CD14-positive monocyte (primary cell): ENCODE results near the gene GALNS. TPM values are rescaled to one million over a fixed set of nuclear protein-coding genes. Genes with fewer than 3 reads are reported as not detected.

ENCODE experiments used
- DNase-seq, 3 donors: peaks; one replicate each; pipeline ENCODE4 v3.0.0-alpha.2; 2011 to 2022
- H2AFZ ChIP-seq: 2 replicates; pipeline ENCODE4 v1.6.0; 2012; ENCODE audit warnings: mild to moderate bottlenecking, low read depth, low read length, inconsistent platforms; ENCODE audit not compliant: insufficient read depth, poor library complexity, severe bottlenecking
- H3K27ac ChIP-seq, 2 donors: 1 replicate in 1 of 2; 2 replicates in 1 of 2; pipeline ENCODE4 v1.5.1; 2012 to 2013; ENCODE audit warnings: low read length in 2 of 2, control low read depth in 1 of 2, inconsistent platforms in 1 of 2, low read depth in 1 of 2, mild to moderate bottlenecking in 1 of 2
- H3K27me3 ChIP-seq, 2 donors: one replicate each; pipeline versions ENCODE4 v1.6.0 to v1.6.1; 2011 to 2013; ENCODE audit warnings: low read length in 2 of 2; ENCODE audit not compliant: control insufficient read depth in 2 of 2, insufficient read depth in 2 of 2
- H3K36me3 ChIP-seq, 2 donors: replicated peaks in 1 of 2; 1 replicate in 1 of 2; 2 replicates in 1 of 2; pipeline versions ENCODE4 v1.5.1 to v1.6.1; 2012 to 2013; ENCODE audit warnings: low read length in 2 of 2, control low read depth in 1 of 2, inconsistent platforms in 1 of 2, mild to moderate bottlenecking in 1 of 2; ENCODE audit not compliant: insufficient read depth in 2 of 2, control insufficient read depth in 1 of 2
- H3K4me1 ChIP-seq, 2 donors: 1 replicate in 1 of 2; 2 replicates in 1 of 2; pipeline versions ENCODE4 v1.5.1 to v1.6.1; 2012 to 2013; ENCODE audit warnings: low read length in 2 of 2, control low read depth in 1 of 2, inconsistent platforms in 1 of 2, mild to moderate bottlenecking in 1 of 2, moderate library complexity in 1 of 2; ENCODE audit not compliant: insufficient read depth in 2 of 2, control insufficient read depth in 1 of 2
- H3K4me2 ChIP-seq: replicated peaks from 2 replicates; pipeline ENCODE3; 2012; ENCODE audit warnings: low read length, moderate library complexity, mild to moderate bottlenecking; ENCODE audit not compliant: poor library complexity, severe bottlenecking; ENCODE audit errors: extremely low read depth
- H3K4me3 ChIP-seq, 3 experiments: fragments of 200-600 bp in 1 of 3; sonication (generic) in 1 of 3; replicated peaks in 1 of 3; 1 replicate in 2 of 3; 2 replicates in 1 of 3; pipeline ENCODE4 v1.5.1; 2011 to 2013; ENCODE audit warnings: low read length in 3 of 3, mild to moderate bottlenecking in 3 of 3, control low read depth in 2 of 3, low read depth in 2 of 3, inconsistent platforms in 1 of 3, moderate library complexity in 1 of 3
- H3K79me2 ChIP-seq: 2 replicates; pipeline ENCODE4 v1.6.0; 2012; ENCODE audit warnings: mild to moderate bottlenecking, control low read depth, inconsistent platforms, low read length, moderate library complexity; ENCODE audit not compliant: insufficient read depth
- H3K9ac ChIP-seq: 2 replicates; pipeline ENCODE4 v1.6.0; 2017; ENCODE audit warnings: low read length, mild to moderate bottlenecking; ENCODE audit not compliant: insufficient read depth, poor library complexity, severe bottlenecking
- H3K9me3 ChIP-seq, 2 donors: replicated peaks in 1 of 2; 1 replicate in 1 of 2; 2 replicates in 1 of 2; pipeline versions ENCODE4 v1.5.1 to v1.6.1; 2012 to 2013; ENCODE audit warnings: low read length in 2 of 2, control low read depth in 1 of 2; ENCODE audit not compliant: control insufficient read depth in 1 of 2, insufficient read depth in 1 of 2
- H4K20me1 ChIP-seq: 2 replicates; pipeline ENCODE4 v1.6.0; 2012; ENCODE audit warnings: mild to moderate bottlenecking, low read length, control low read depth, moderate library complexity; ENCODE audit not compliant: insufficient read depth
- H3K27ac Mint-ChIP-seq, 7 donors: one replicate each; pipeline ENCODE4 v1.8.0; 2020; ENCODE audit warnings: mild to moderate bottlenecking in 7 of 7, mixed read lengths in 7 of 7, moderate library complexity in 6 of 7, inconsistent platforms in 2 of 7
- H3K27me3 Mint-ChIP-seq, 3 donors: one replicate each; pipeline ENCODE4 v1.8.0; 2021 to 2022; ENCODE audit warnings: low read depth in 3 of 3, mild to moderate bottlenecking in 3 of 3, mixed read lengths in 3 of 3, moderate library complexity in 3 of 3, inconsistent platforms in 1 of 3
- H3K36me3 Mint-ChIP-seq, 2 donors: one replicate each; pipeline ENCODE4 v1.8.0; 2020; ENCODE audit warnings: mixed read lengths in 2 of 2, inconsistent platforms in 1 of 2, mild to moderate bottlenecking in 1 of 2
- H3K4me1 Mint-ChIP-seq: one replicate; pipeline ENCODE4 v1.8.0; 2020; ENCODE audit warnings: mild to moderate bottlenecking, mixed read lengths
- H3K4me3 Mint-ChIP-seq, 2 donors: one replicate each; pipeline ENCODE4 v1.8.0; 2020; ENCODE audit warnings: mild to moderate bottlenecking in 2 of 2, mixed read lengths in 2 of 2, moderate library complexity in 1 of 2
- H3K9me3 Mint-ChIP-seq, 7 donors: one replicate each; pipeline ENCODE4 v1.8.0; 2020 to 2022; ENCODE audit warnings: mixed read lengths in 7 of 7, mild to moderate bottlenecking in 6 of 7, moderate library complexity in 6 of 7, inconsistent platforms in 2 of 7
- WGBS: methylation state at CpG from one replicate; pipeline ENCODE4 v1.1.5; 2013; ENCODE audit warnings: missing lambda C conversion rate; ENCODE audit not compliant: insufficient coverage; 5-methylcytosine and 5-hydroxymethylcytosine counted together
- intact Hi-C, 2 donors: fragments of 100-400 bp; cut with micrococcal nuclease; formaldehyde crosslinking; loops; one replicate each; pipeline versions ENCODE4 v1.15.0 to v1.15.1; 2023
- polyA plus RNA-seq, 3 donors: library from polyadenylated mRNA; depleted of rRNA in 1 of 3; unstranded in 2 of 3; stranded (reverse) in 1 of 3; fragments of 300-500 nt in 2 of 3; fragments of >200 nt in 1 of 3; fragmentation: Illumina TruSeq in 2 of 3; gene quantifications; 1 replicate in 2 of 3; 2 replicates in 1 of 3; pipeline ENCODE4 v1.2.3, GENCODE V29; 2012 to 2021
- TF ChIP-seq, protein P1 (sequence below): fragments of 200-600 bp; IDR thresholded peaks from one replicate; pipeline ENCODE4 v1.8.0; 2022; ENCODE audit warnings: antibody characterized with exemption, mild to moderate bottlenecking

Gene GALNS
- polyA plus RNA-seq, 3 donors: 20.2 to 34.4 (median 32.2) TPM

- H3K27ac ChIP-seq: no peak overlapping the region
- H2AFZ ChIP-seq: no peak overlapping the region
- H3K4me2 ChIP-seq: no peak overlapping the region
- no peak overlapping the region for H3K4me3 ChIP-seq
- peaks cover 0 to 8% of the 10 kb centered on the region in 2 donors for H3K4me1 ChIP-seq
- H3K27me3 ChIP-seq: no peaks in the 10 kb centered on the region
- intact Hi-C loops: no loop called here
- WGBS: no CpG with 5 or more reads among the region's 14 CpGs
- Mint-ChIP-seq H3K27ac (no peak overlapping the region), H3K9me3 (peaks cover 0 to 2% (median 0%) of the 10 kb centered on the region in 7 donors), H3K36me3 (peaks cover 26 to 45% of the 10 kb centered on the region in 2 donors), H3K4me1 (peaks cover 9% of the 10 kb centered on the region), H3K4me3 (no peak overlapping the region), H3K27me3 (no peaks in the 10 kb centered on the region)
- H3K36me3 ChIP-seq: peaks cover 49 to 58% of the 10 kb centered on the region in 2 donors
- H4K20me1 ChIP-seq: peaks cover 100% of the 10 kb centered on the region
- no peaks in the 10 kb centered on the region for H3K9me3 ChIP-seq
- H3K79me2 ChIP-seq: peaks cover 37% of the 10 kb centered on the region
- DNase-seq: no peak
- no peak overlapping the region for H3K9ac ChIP-seq
- TF ChIP-seq, protein P1, sequence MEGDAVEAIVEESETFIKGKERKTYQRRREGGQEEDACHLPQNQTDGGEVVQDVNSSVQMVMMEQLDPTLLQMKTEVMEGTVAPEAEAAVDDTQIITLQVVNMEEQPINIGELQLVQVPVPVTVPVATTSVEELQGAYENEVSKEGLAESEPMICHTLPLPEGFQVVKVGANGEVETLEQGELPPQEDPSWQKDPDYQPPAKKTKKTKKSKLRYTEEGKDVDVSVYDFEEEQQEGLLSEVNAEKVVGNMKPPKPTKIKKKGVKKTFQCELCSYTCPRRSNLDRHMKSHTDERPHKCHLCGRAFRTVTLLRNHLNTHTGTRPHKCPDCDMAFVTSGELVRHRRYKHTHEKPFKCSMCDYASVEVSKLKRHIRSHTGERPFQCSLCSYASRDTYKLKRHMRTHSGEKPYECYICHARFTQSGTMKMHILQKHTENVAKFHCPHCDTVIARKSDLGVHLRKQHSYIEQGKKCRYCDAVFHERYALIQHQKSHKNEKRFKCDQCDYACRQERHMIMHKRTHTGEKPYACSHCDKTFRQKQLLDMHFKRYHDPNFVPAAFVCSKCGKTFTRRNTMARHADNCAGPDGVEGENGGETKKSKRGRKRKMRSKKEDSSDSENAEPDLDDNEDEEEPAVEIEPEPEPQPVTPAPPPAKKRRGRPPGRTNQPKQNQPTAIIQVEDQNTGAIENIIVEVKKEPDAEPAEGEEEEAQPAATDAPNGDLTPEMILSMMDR: no peak
Observed at GRCh38 chr16:88903267-88903666, 46.5 kb upstream of the GALNS start.

GRCh38 chr16:88902744-88903143, 46.0 kb upstream of the GALNS start:
- TF ChIP-seq, protein P1: no peak
- Histone ChIP-seq H3K4me2 (no peak overlapping the region), H3K9me3 (no peaks in the 10 kb centered on the region), H3K27me3 (no peaks in the 10 kb centered on the region), H3K79me2 (peaks cover 33% of the 10 kb centered on the region), H3K4me3 (no peak overlapping the region), H3K27ac (no peak overlapping the region), H3K36me3 (peaks cover 54 to 60% of the 10 kb centered on the region in 2 donors), H2AFZ (no peak overlapping the region), H3K4me1 (peaks cover 0 to 8% of the 10 kb centered on the region in 2 donors), H4K20me1 (peaks cover 100% of the 10 kb centered on the region), H3K9ac (no peak overlapping the region)
- no peak for DNase-seq
- Mint-ChIP-seq H3K4me1 (peaks cover 9% of the 10 kb centered on the region), H3K27me3 (no peaks in the 10 kb centered on the region), H3K27ac (no peak overlapping the region), H3K4me3 (no peak overlapping the region), H3K36me3 (peaks cover 30 to 50% of the 10 kb centered on the region in 2 donors), H3K9me3 (peaks cover 0 to 2% (median 0%) of the 10 kb centered on the region in 7 donors)
- 91% methylated on average over 16 of the region's 16 CpGs for WGBS
- intact Hi-C loops: no loop called here
